Type B pancreatic cell (in vitro differentiated cells): ENCODE measurements around the gene MAPK10. TPM values are rescaled to one million over a fixed set of nuclear protein-coding genes. Genes with fewer than 3 reads are reported as not detected.

Experiments used
- DNase-seq: peaks from one replicate; pipeline ENCODE4 v3.0.0; 2021; ENCODE audit warnings: mixed read lengths; ENCODE audit not compliant: unreplicated experiment; ENCODE audit errors: extremely low spot score
- H3K27ac Mint-ChIP-seq: 2 replicates; pipeline ENCODE4 v1.8.0; 2021; ENCODE audit warnings: mild to moderate bottlenecking, mixed read lengths
- H3K27me3 Mint-ChIP-seq: 2 replicates; pipeline ENCODE4 v1.8.0; 2021; ENCODE audit warnings: mixed read lengths
- H3K36me3 Mint-ChIP-seq: 2 replicates; pipeline ENCODE4 v1.8.0; 2021; ENCODE audit warnings: mixed read lengths
- H3K4me1 Mint-ChIP-seq: one replicate; pipeline ENCODE4 v1.8.0; 2021; ENCODE audit warnings: mixed read lengths; ENCODE audit not compliant: unreplicated experiment
- H3K4me3 Mint-ChIP-seq: 2 replicates; pipeline ENCODE4 v1.8.0; 2021; ENCODE audit warnings: mild to moderate bottlenecking, mixed read lengths
- H3K9me3 Mint-ChIP-seq: 2 replicates; pipeline ENCODE4 v1.8.0; 2021; ENCODE audit warnings: mixed read lengths
- total RNA-seq: library from RNA; stranded (reverse); gene quantifications from 2 replicates; pipeline ENCODE4 v1.2.1, GENCODE V29; 2021; ENCODE audit warnings: low replicate concordance
- TF ChIP-seq, protein P1 (sequence below): fragments of 200-600 bp; sonication (generic); conservative IDR thresholded peaks from 2 replicates; pipeline ENCODE4 v1.5.0; 2021; ENCODE audit warnings: antibody characterized with exemption, mild to moderate bottlenecking

Gene MAPK10
- total RNA-seq, 1 donor from 2014 or later = 19.1 TPM

GRCh38 chr4:85952972-85953650, 406.7 kb downstream of the MAPK10 start:
- Mint-ChIP-seq H3K4me3 (no peak overlapping the region), H3K4me1 (peaks cover 8% of the 10 kb centered on the region), H3K27me3 (no peaks in the 10 kb centered on the region), H3K27ac (no peak overlapping the region), H3K36me3 (no peaks in the 10 kb centered on the region), H3K9me3 (no peaks in the 10 kb centered on the region)
- TF ChIP-seq, protein P1, sequence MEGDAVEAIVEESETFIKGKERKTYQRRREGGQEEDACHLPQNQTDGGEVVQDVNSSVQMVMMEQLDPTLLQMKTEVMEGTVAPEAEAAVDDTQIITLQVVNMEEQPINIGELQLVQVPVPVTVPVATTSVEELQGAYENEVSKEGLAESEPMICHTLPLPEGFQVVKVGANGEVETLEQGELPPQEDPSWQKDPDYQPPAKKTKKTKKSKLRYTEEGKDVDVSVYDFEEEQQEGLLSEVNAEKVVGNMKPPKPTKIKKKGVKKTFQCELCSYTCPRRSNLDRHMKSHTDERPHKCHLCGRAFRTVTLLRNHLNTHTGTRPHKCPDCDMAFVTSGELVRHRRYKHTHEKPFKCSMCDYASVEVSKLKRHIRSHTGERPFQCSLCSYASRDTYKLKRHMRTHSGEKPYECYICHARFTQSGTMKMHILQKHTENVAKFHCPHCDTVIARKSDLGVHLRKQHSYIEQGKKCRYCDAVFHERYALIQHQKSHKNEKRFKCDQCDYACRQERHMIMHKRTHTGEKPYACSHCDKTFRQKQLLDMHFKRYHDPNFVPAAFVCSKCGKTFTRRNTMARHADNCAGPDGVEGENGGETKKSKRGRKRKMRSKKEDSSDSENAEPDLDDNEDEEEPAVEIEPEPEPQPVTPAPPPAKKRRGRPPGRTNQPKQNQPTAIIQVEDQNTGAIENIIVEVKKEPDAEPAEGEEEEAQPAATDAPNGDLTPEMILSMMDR = no peak
- DNase-seq = no peak

- Mint-ChIP-seq H3K4me1 (peaks cover 8% of the 10 kb centered on the region), H3K36me3 (no peaks in the 10 kb centered on the region), H3K27ac (no peak overlapping the region), H3K4me3 (no peak overlapping the region), H3K9me3 (no peaks in the 10 kb centered on the region), H3K27me3 (no peaks in the 10 kb centered on the region)
- no peak for DNase-seq
- TF ChIP-seq, protein P1 = no peak
These were observed 407.3 kb downstream of the MAPK10 start for GRCh38 chr4:85952528-85952927.

DNA sequence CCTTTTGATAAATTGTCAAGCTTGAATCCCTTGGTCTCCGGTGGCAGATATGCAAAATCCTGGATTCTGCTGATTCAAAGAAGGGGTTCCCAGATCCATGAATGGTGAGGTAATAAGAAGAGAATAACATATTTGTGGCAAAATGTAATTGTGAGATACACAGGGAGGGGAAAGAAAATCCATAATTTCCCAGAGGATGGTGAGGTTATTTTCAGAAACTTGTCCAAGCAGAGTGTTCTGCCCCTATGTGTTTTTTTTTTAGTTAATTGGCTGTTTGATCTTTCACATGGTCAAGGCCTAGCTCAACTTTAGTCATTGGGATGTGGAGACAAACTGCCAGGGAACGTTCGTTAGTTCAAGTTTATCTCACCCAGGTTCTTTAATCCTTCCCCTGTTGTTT, 408.8 kb downstream of the MAPK10 start:
- TF ChIP-seq, protein P1 = no peak
- Mint-ChIP-seq H3K27ac (no peak overlapping the region), H3K4me3 (no peak overlapping the region), H3K9me3 (no peaks in the 10 kb centered on the region), H3K4me1 (peaks cover 8% of the 10 kb centered on the region), H3K36me3 (no peaks in the 10 kb centered on the region), H3K27me3 (no peaks in the 10 kb centered on the region)
- no peak for DNase-seq

DNA sequence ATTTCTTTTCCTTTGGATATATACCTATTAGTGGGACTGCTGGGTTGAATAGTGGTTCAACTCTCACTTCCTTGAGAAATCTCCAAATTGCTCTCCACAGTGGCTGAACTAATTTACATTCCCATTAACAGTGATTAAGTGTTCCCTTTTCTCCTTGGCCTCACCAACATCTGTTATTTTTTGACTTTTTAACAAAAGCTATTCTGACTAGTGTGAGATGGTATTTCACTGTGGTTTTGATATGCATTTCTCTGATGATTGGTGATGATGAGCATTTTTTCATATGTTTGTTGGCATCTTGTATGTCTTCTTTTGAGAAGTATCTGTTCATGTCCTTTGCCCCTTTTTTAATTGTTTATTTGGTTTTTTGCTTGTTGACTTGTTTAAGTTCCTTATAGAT, 413.0 kb downstream of the MAPK10 start:
- no peak overlapping the region for H3K4me3 Mint-ChIP-seq

GRCh38 chr4:85942107-85942506, 417.7 kb downstream of the MAPK10 start:
- Mint-ChIP-seq H3K4me1 (peaks cover 11% of the 10 kb centered on the region), H3K9me3 (peaks cover 7% of the 10 kb centered on the region), H3K27me3 (no peaks in the 10 kb centered on the region), H3K4me3 (no peak overlapping the region), H3K36me3 (peaks cover 7% of the 10 kb centered on the region), H3K27ac (no peak overlapping the region)
- no peak for DNase-seq
- TF ChIP-seq, protein P1 = no peak

More for the DNA sequence above, 413.0 kb downstream of the MAPK10 start:
- Mint-ChIP-seq H3K27ac (no peak overlapping the region), H3K9me3 (peaks cover 7% of the 10 kb centered on the region), H3K4me1 (no peaks in the 10 kb centered on the region), H3K27me3 (no peaks in the 10 kb centered on the region), H3K36me3 (peaks cover 7% of the 10 kb centered on the region)
- no peak for DNase-seq
- TF ChIP-seq, protein P1 = no peak

GRCh38 chr4:85940151-85940550, 419.7 kb downstream of the MAPK10 start:
- H3K27ac Mint-ChIP-seq = no peak overlapping the region
- DNase-seq = no peak
- peaks cover 11% of the 10 kb centered on the region for H3K4me1 Mint-ChIP-seq
- H3K27me3 Mint-ChIP-seq = no peaks in the 10 kb centered on the region
- no peak overlapping the region for H3K4me3 Mint-ChIP-seq
- peaks cover 7% of the 10 kb centered on the region for H3K9me3 Mint-ChIP-seq
- H3K36me3 Mint-ChIP-seq = peaks cover 7% of the 10 kb centered on the region
- TF ChIP-seq, protein P1 = no peak
